Measurements from ENCODE around the gene OVCA2. TPM values are rescaled to one million over a fixed set of nuclear protein-coding genes. Genes with fewer than 3 reads are reported as not detected.

The OVCA2 gene
- polyA plus RNA-seq, 1 donor (not counting 4 experiments of a cell fraction or from before 2014, with no cell fraction given): 41.2 TPM

DNA sequence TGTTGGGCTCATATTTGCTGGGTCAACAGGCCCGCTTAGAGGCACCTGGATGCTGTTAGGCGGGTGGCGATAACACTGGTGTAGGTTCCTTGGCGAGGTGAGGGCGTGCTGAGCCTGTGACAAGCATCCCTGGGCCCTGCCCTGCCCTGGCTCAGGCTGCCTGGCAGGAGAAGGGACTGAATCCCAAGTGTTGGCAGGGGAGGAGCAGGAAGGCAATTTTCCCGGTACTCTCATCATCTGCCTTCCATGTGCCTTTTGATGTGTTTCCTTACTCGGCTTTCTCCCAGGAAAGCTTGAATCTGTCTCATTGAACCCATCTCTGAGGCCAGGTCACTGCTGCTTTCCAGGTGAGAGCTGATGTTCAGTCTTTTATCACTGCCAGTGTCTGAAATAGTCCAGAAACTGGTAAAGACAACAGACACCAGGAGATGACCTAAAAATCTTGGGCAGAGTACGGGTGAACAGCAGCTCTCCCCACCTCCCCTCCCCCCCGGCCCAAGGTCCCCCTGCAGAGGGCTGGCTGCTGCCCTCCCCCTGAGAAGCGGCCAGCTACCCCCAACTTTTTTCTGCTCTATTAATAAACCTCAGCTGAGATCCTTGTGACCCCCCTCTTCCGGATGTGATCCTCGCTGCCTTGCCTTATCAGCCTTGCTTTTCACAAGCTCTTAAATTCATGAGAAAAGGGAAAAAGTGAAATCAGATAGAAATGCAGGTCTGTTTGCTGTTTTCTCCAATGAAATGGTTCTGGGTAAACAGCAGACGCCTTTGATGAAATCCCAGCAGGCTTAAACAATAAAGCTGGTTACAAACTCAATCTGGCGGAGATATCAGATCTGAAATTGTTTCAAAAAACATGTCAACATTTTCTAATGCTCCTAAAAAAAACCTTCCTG, 45.7 kb upstream of the OVCA2 start:
- Histone ChIP-seq H3K27me3 (ENCODE audit: control insufficient read depth, extremely low read depth, insufficient read depth, low read length) (no peaks in the 10 kb centered on the region), H3K9ac (ENCODE audit: control insufficient read depth, extremely low read depth, insufficient read depth, low read length) (no peak overlapping the region), H3K4me2 (ENCODE audit: control insufficient read depth, extremely low read depth, insufficient read depth, low read depth, low read length) (no peak overlapping the region), H2AFZ (ENCODE audit: control insufficient read depth, low read length) (no peak overlapping the region), H4K20me1 (ENCODE audit: control insufficient read depth, extremely low read depth, insufficient read depth, low read length) (no peaks in the 10 kb centered on the region), H3K79me2 (ENCODE audit: control insufficient read depth, insufficient read depth, low read length) (no peaks in the 10 kb centered on the region), H3K9me1 (ENCODE audit: control insufficient read depth, extremely low read depth, insufficient read depth, low read length) (no peaks in the 10 kb centered on the region), H3K36me3 (ENCODE audit: control insufficient read depth in 2 of 2, extremely low read depth in 1 of 2, insufficient read depth in 2 of 2, low read length in 2 of 2) (no peaks in the 10 kb centered on the region), H3K27ac (ENCODE audit: control insufficient read depth, insufficient read depth, low read length) (no peak overlapping the region), H3K9me3 (ENCODE audit: control insufficient read depth, low read depth, low read length) (no peaks in the 10 kb centered on the region), H3K4me3 (ENCODE audit: control insufficient read depth in 2 of 3, extremely low read depth in 1 of 3, insufficient read depth in 2 of 3, low read depth in 1 of 3, low read length in 3 of 3) (no peak overlapping the region), H3K4me1 (ENCODE audit: control insufficient read depth, extremely low read depth, insufficient read depth, low read length) (peaks cover 17% of the 10 kb centered on the region)
- DNase-seq (ENCODE audit: low read depth, low spot score) (no peak), FAIRE-seq (no peak)
- dilution Hi-C loops (cut with MboI; ENCODE audit: extremely low pct_ligation_motif_present, low sequenced_read_pairs): no loop called here
- TF ChIP-seq, protein P1, sequence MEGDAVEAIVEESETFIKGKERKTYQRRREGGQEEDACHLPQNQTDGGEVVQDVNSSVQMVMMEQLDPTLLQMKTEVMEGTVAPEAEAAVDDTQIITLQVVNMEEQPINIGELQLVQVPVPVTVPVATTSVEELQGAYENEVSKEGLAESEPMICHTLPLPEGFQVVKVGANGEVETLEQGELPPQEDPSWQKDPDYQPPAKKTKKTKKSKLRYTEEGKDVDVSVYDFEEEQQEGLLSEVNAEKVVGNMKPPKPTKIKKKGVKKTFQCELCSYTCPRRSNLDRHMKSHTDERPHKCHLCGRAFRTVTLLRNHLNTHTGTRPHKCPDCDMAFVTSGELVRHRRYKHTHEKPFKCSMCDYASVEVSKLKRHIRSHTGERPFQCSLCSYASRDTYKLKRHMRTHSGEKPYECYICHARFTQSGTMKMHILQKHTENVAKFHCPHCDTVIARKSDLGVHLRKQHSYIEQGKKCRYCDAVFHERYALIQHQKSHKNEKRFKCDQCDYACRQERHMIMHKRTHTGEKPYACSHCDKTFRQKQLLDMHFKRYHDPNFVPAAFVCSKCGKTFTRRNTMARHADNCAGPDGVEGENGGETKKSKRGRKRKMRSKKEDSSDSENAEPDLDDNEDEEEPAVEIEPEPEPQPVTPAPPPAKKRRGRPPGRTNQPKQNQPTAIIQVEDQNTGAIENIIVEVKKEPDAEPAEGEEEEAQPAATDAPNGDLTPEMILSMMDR (optimal IDR thresholded peaks at IDR 0.05 in 1 of 3, IDR thresholded peaks at IDR 0.05 in 1 of 3, conservative IDR thresholded peaks at IDR 0.05 in 1 of 3; ENCODE audit: extremely low read depth in 1 of 3, insufficient read depth in 2 of 3, low read length in 3 of 3): no peak
- no peak for TF ChIP-seq EZH2 (IDR thresholded peaks at IDR 0.05; ENCODE audit: low read length)

DNA sequence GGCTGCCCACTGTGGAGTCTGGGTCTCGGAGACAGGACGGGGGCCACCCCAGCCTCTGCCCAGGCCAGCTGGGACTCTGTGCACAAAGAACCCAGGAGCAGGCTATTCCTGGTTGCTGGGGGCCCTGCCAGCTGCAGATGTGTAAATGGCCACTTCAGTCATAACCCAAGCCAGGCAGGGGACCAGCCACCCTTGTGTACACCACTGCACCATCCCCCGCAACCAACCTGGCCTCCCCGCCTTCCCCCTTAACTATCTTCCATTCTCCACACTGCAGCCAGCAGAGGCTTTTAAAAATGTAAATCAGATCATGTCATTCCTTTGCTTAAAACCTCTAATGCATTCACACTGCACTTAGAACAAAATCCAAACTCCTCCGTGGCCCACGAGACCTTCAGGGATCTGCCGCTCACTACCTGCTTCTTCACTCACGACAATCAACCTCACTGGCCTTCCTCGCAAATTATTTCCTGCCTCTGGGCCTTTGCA, 45.0 kb upstream of the OVCA2 start:
- TF ChIP-seq, protein P1 (optimal IDR thresholded peaks at IDR 0.05 in 1 of 3, IDR thresholded peaks at IDR 0.05 in 1 of 3, conservative IDR thresholded peaks at IDR 0.05 in 1 of 3; ENCODE audit: extremely low read depth in 1 of 3, insufficient read depth in 2 of 3, low read length in 3 of 3): no peak
- TF ChIP-seq EZH2 (IDR thresholded peaks at IDR 0.05; ENCODE audit: low read length): no peak
- no peak for DNase-seq (ENCODE audit: low read depth, low spot score)
- no peaks in the 10 kb centered on the region for H3K9me1 ChIP-seq (ENCODE audit: control insufficient read depth, extremely low read depth, insufficient read depth, low read length)
- peaks cover 17% of the 10 kb centered on the region for H3K4me1 ChIP-seq (ENCODE audit: control insufficient read depth, extremely low read depth, insufficient read depth, low read length)
- H3K9me3 ChIP-seq (ENCODE audit: control insufficient read depth, low read depth, low read length): no peaks in the 10 kb centered on the region
- H3K9ac ChIP-seq (ENCODE audit: control insufficient read depth, extremely low read depth, insufficient read depth, low read length): no peak overlapping the region
- no peaks in the 10 kb centered on the region for H3K36me3 ChIP-seq (ENCODE audit: control insufficient read depth in 2 of 2, extremely low read depth in 1 of 2, insufficient read depth in 2 of 2, low read length in 2 of 2)
- no peak overlapping the region for H3K4me3 ChIP-seq (ENCODE audit: control insufficient read depth in 2 of 3, extremely low read depth in 1 of 3, insufficient read depth in 2 of 3, low read depth in 1 of 3, low read length in 3 of 3)
- peak overlapping the region; percentile 1 for H3K4me2 ChIP-seq (ENCODE audit: control insufficient read depth, extremely low read depth, insufficient read depth, low read depth, low read length)
- no peaks in the 10 kb centered on the region for H4K20me1 ChIP-seq (ENCODE audit: control insufficient read depth, extremely low read depth, insufficient read depth, low read length)
- H3K79me2 ChIP-seq (ENCODE audit: control insufficient read depth, insufficient read depth, low read length): no peaks in the 10 kb centered on the region
- no peaks in the 10 kb centered on the region for H3K27me3 ChIP-seq (ENCODE audit: control insufficient read depth, extremely low read depth, insufficient read depth, low read length)
- no peak for FAIRE-seq
- no peak overlapping the region for H3K27ac ChIP-seq (ENCODE audit: control insufficient read depth, insufficient read depth, low read length)
- no peak overlapping the region for H2AFZ ChIP-seq (ENCODE audit: control insufficient read depth, low read length)
- dilution Hi-C loops (cut with MboI; ENCODE audit: extremely low pct_ligation_motif_present, low sequenced_read_pairs): no loop called here

All from keratinocyte (primary cell).